SU-DHL-6 (cell line): ENCODE measurements around the gene ERBB4.

Experiments used
- H2AFZ ChIP-seq: fragments of 200-600 bp; sonication (generic); 2 replicates; pipeline ENCODE4 v1.6.1; 2014; ENCODE audit warnings: low read depth, mild to moderate bottlenecking, moderate library complexity, mixed read lengths, antibody characterized with exemption, low read length; ENCODE audit not compliant: severe bottlenecking
- H3F3A ChIP-seq: fragments of 200-600 bp; shearing (Covaris generic); 2 replicates; pipeline ENCODE4 v1.6.0; 2016; ENCODE audit warnings: antibody characterized with exemption, mild to moderate bottlenecking; ENCODE audit not compliant: insufficient read depth
- H3K27ac ChIP-seq: fragments of 200-600 bp; sonication (generic); 2 replicates; pipeline ENCODE4 v1.5.1; 2016; ENCODE audit warnings: low read depth, mild to moderate bottlenecking, low read length, moderate library complexity, mixed read lengths
- H3K27me3 ChIP-seq: fragments of 200-600 bp; sonication (generic), shearing (Covaris generic); 2 replicates; pipeline ENCODE4 v1.6.0; 2014; ENCODE audit warnings: mild to moderate bottlenecking, low read length
- H3K36me3 ChIP-seq: fragments of 200-600 bp; sonication (generic); 2 replicates; pipeline ENCODE4 v1.6.1; 2014; ENCODE audit warnings: mild to moderate bottlenecking, low read length, mixed read lengths
- H3K4me2 ChIP-seq: fragments of 300-600, 200-600 bp; shearing (Covaris generic), sonication (generic); 2 replicates; pipeline ENCODE4 v1.6.0; 2014; ENCODE audit warnings: low read length, low read depth, mild to moderate bottlenecking; ENCODE audit not compliant: poor library complexity, severe bottlenecking
- H3K4me3 ChIP-seq: fragments of 200-600 bp; sonication (generic); 2 replicates; pipeline ENCODE4 v1.5.1; 2014; ENCODE audit warnings: antibody characterized with exemption, low read length, mild to moderate bottlenecking, mixed read lengths; ENCODE audit not compliant: insufficient read depth, poor library complexity, severe bottlenecking
- H3K79me2 ChIP-seq: fragments of 200-600 bp; sonication (generic); 2 replicates; pipeline ENCODE4 v1.6.1; 2014; ENCODE audit warnings: mild to moderate bottlenecking, low read length, moderate library complexity; ENCODE audit not compliant: insufficient read depth
- H3K9ac ChIP-seq: fragments of 200-600 bp; sonication (generic); 2 replicates; pipeline ENCODE4 v1.7.0; 2014; ENCODE audit warnings: mild to moderate bottlenecking, low read length
- H3K9me2 ChIP-seq: fragments of 200-600 bp; sonication (generic); replicated peaks from 2 replicates; pipeline ENCODE4 v1.6.1; 2014; ENCODE audit warnings: low read length; ENCODE audit not compliant: insufficient read depth
- H3K9me3 ChIP-seq: fragments of 200-600 bp; sonication (generic); 2 replicates; pipeline ENCODE4 v1.6.1; 2014; ENCODE audit warnings: low read length, mixed read lengths; ENCODE audit not compliant: insufficient read depth
- H4K20me1 ChIP-seq: fragments of 200-600 bp; sonication (generic); 2 replicates; pipeline ENCODE4 v1.6.1; 2014; ENCODE audit warnings: low read depth, mild to moderate bottlenecking, antibody characterized with exemption, low read length, moderate library complexity, mixed read lengths
- CTCF ChIP-seq: fragments of 200-600 bp; sonication (generic); IDR thresholded peaks from one replicate; pipeline ENCODE4 v1.5.1; 2017; ENCODE audit warnings: antibody characterized with exemption, mild to moderate bottlenecking, low read length, moderate library complexity; ENCODE audit not compliant: insufficient read depth, poor library complexity, severe bottlenecking
- EZH2phosphoT487 ChIP-seq: fragments of 200-600 bp; sonication (generic), shearing (Covaris generic); conservative IDR thresholded peaks from 2 replicates; pipeline ENCODE4 v1.6.1; 2018; ENCODE audit warnings: mild to moderate bottlenecking, antibody characterized with exemption, low read length, moderate library complexity, mixed read lengths

Gene ERBB4

GRCh38 chr2:212170382-212170781, 368.2 kb downstream of the ERBB4 start:
- Histone ChIP-seq H3K27me3 (no peaks in the 10 kb centered on the region), H3F3A (no peaks in the 10 kb centered on the region), H3K9me3 (no peaks in the 10 kb centered on the region), H3K79me2 (no peaks in the 10 kb centered on the region), H4K20me1 (no peaks in the 10 kb centered on the region), H3K36me3 (no peaks in the 10 kb centered on the region), H3K9ac (no peak overlapping the region), H3K9me2 (no peaks in the 10 kb centered on the region), H3K4me3 (no peak overlapping the region), H3K4me2 (no peak overlapping the region), H2AFZ (no peak overlapping the region), H3K27ac (no peak overlapping the region)
- TF ChIP-seq EZH2phosphoT487 = no peak
- no peak for TF ChIP-seq CTCF

DNA sequence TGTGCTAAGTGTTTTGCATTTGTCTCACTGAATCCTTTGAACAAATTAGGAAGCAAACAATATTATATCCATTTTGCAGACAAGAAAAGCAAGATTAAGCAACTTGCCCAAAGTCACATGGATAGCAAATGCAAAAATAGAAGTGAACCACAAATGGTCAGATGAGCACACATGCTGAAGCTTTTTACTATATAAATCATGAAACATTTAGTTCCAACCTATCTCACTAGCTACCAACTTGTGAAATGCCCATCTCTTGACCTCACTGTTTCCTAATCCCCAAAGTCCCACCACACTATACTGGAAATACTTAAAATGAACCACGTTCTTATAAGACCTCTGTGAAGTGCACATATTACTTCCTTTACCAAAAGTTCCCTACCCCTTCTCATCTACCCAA, 380.5 kb downstream of the ERBB4 start:
- Histone ChIP-seq H3F3A (no peaks in the 10 kb centered on the region), H3K27ac (no peak overlapping the region), H3K27me3 (no peaks in the 10 kb centered on the region), H3K36me3 (no peaks in the 10 kb centered on the region), H3K9me2 (no peaks in the 10 kb centered on the region), H2AFZ (no peak overlapping the region), H3K4me3 (no peak overlapping the region), H3K9ac (no peak overlapping the region), H3K9me3 (no peaks in the 10 kb centered on the region), H3K4me2 (no peak overlapping the region), H3K79me2 (no peaks in the 10 kb centered on the region), H4K20me1 (no peaks in the 10 kb centered on the region)
- TF ChIP-seq CTCF (no peak), EZH2phosphoT487 (no peak)

- TF ChIP-seq CTCF = no peak
- TF ChIP-seq EZH2phosphoT487 = no peak
- Histone ChIP-seq H3K4me2 (no peak overlapping the region), H3K4me3 (no peak overlapping the region), H3K27ac (no peak overlapping the region), H3K79me2 (no peaks in the 10 kb centered on the region), H3K27me3 (no peaks in the 10 kb centered on the region), H3F3A (no peaks in the 10 kb centered on the region), H2AFZ (no peak overlapping the region), H3K36me3 (no peaks in the 10 kb centered on the region), H4K20me1 (no peaks in the 10 kb centered on the region), H3K9me2 (no peaks in the 10 kb centered on the region), H3K9me3 (no peaks in the 10 kb centered on the region), H3K9ac (no peak overlapping the region)
These were observed 381.6 kb downstream of the ERBB4 start for GRCh38 chr2:212157012-212157411.
